Ishikawa (cell line): ENCODE measurements around the gene TRIM62.

Experiments used
- CEBPB ChIP-seq: IDR thresholded peaks from 2 replicates; pipeline ENCODE4 v1.6.1; 2012
- CREB1 ChIP-seq: IDR thresholded peaks from 2 replicates; pipeline ENCODE4 v1.6.1; 2012; ENCODE audit warnings: low read depth
- EGR1 ChIP-seq: IDR thresholded peaks from 2 replicates; pipeline ENCODE4 v1.6.1; 2012
- EP300 ChIP-seq: IDR thresholded peaks from 2 replicates; pipeline ENCODE4 v1.6.1; 2012; ENCODE audit warnings: borderline replicate concordance
- FOXM1 ChIP-seq: IDR thresholded peaks from 2 replicates; pipeline ENCODE4 v1.6.1; 2012; ENCODE audit warnings: low read depth, borderline replicate concordance
- MAX ChIP-seq: IDR thresholded peaks from 2 replicates; pipeline ENCODE4 v1.6.1; 2012
- NFIC ChIP-seq: IDR thresholded peaks from 2 replicates; pipeline ENCODE4 v1.6.1; 2012
- RAD21 ChIP-seq: IDR thresholded peaks from 2 replicates; pipeline ENCODE4 v1.6.1; 2012; ENCODE audit warnings: low read depth
- TAF1 ChIP-seq: IDR thresholded peaks from 2 replicates; pipeline ENCODE4 v1.6.1; 2012; ENCODE audit warnings: low read depth, mild to moderate bottlenecking
- TCF12 ChIP-seq: IDR thresholded peaks from 2 replicates; pipeline ENCODE4 v1.6.1; 2012; ENCODE audit warnings: low read depth
- TEAD4 ChIP-seq: IDR thresholded peaks from 2 replicates; pipeline ENCODE4 v1.6.1; 2012
- YY1 ChIP-seq: IDR thresholded peaks from 2 replicates; pipeline ENCODE4 v1.6.1; 2012; ENCODE audit warnings: low read depth
- ZBTB7A ChIP-seq: IDR thresholded peaks from 2 replicates; pipeline ENCODE4 v1.6.1; 2012; ENCODE audit warnings: low read depth
- TF ChIP-seq, protein P1 (sequence below): IDR thresholded peaks from 2 replicates; pipeline ENCODE4 v1.6.1; 2012; ENCODE audit warnings: low read depth, mild to moderate bottlenecking
- TF ChIP-seq, protein P2 (sequence below): IDR thresholded peaks from 2 replicates; pipeline ENCODE4 v1.6.1; 2012

Gene TRIM62

GRCh38 chr1:33169290-33170055, 12.4 kb downstream of the TRIM62 start:
- TF ChIP-seq TCF12 (no peak), TAF1 (no peak), RAD21 (no peak), ZBTB7A (no peak), CREB1 (no peak)

DNA sequence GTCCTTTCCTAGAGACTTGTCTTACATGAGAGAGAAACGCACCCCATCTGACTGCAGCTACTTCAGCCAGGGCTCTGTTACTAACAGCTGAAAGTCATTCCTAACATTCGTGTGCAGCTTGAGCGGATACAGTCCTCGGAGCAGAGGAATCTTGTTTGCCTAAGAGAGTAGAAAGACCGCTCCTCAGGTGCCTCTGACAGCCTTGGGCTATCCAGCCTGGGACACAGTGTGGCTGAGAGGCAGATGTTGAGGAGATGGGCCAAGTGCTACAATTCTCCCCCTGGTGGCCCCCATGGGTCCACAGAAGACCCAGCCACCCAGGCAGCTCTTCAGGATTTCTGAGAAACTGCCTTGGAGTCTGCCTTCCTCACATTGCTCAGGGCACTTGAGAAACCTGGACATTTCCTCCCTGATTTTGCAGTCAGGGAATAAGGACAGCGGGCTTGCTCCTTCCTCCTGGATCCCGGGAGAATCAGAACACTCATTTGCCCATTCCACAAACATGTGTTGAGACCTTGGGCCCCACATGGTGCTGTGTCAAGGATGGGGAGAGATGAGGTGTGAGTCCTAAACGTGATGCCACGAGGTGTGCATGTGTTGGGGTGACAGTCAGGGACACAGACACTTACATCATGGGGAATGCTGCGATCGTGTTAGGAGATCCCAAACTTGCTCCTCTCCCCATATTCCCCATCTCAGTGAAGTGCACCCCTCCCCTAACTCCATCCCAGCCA, 13.1 kb downstream of the TRIM62 start:
- no peak for TF ChIP-seq NFIC
- no peak for TF ChIP-seq TEAD4
- TF ChIP-seq, protein P1, sequence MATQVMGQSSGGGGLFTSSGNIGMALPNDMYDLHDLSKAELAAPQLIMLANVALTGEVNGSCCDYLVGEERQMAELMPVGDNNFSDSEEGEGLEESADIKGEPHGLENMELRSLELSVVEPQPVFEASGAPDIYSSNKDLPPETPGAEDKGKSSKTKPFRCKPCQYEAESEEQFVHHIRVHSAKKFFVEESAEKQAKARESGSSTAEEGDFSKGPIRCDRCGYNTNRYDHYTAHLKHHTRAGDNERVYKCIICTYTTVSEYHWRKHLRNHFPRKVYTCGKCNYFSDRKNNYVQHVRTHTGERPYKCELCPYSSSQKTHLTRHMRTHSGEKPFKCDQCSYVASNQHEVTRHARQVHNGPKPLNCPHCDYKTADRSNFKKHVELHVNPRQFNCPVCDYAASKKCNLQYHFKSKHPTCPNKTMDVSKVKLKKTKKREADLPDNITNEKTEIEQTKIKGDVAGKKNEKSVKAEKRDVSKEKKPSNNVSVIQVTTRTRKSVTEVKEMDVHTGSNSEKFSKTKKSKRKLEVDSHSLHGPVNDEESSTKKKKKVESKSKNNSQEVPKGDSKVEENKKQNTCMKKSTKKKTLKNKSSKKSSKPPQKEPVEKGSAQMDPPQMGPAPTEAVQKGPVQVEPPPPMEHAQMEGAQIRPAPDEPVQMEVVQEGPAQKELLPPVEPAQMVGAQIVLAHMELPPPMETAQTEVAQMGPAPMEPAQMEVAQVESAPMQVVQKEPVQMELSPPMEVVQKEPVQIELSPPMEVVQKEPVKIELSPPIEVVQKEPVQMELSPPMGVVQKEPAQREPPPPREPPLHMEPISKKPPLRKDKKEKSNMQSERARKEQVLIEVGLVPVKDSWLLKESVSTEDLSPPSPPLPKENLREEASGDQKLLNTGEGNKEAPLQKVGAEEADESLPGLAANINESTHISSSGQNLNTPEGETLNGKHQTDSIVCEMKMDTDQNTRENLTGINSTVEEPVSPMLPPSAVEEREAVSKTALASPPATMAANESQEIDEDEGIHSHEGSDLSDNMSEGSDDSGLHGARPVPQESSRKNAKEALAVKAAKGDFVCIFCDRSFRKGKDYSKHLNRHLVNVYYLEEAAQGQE, result no peak
- no peak for TF ChIP-seq FOXM1
- no peak for TF ChIP-seq EGR1
- TF ChIP-seq CEBPB, result no peak
- TF ChIP-seq YY1, result no peak
- TF ChIP-seq CREB1, result no peak

DNA sequence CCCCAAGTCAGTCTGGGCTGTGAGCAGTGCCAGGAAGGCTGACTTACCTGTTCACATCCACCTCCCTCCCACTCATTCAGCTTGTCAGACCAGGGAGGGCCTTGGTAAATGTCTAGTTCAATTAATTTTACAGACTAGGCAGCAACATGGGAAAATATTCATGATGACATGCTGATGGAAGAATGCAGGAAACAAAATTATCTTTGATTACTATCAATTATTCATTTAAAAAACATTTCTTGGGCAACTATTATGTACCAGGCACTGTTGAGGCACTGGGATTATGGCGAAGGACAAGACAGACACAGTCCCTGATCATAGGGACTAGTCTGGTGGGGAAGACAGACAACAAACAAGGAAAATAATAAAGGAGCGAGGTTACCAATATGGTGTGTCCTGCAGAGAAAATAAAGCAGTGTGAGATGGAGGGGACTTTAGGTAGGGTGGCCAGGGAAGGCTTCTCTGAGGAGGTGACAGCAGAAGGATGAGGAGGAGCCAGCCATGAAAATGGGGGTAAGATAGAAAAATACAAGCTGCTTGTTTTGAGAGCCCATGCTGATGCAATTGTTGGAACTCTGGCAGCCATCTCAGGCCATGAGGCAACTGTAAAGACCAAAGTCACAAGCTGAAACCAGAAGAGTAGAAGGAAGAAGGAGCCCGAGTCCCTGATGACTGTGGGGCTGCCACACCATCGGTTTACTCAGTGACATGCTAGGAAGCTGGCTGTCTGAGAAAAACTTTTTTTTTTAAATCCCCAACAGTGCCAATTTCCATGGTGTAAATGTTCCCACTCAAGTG, 14.0 kb downstream of the TRIM62 start:
- TF ChIP-seq EGR1 (no peak), RAD21 (no peak), NFIC (no peak), TCF12 (no peak), TEAD4 (no peak), FOXM1 (no peak), CREB1 (no peak), YY1 (no peak), ZBTB7A (no peak), CEBPB (no peak), TAF1 (no peak)
- TF ChIP-seq, protein P2, sequence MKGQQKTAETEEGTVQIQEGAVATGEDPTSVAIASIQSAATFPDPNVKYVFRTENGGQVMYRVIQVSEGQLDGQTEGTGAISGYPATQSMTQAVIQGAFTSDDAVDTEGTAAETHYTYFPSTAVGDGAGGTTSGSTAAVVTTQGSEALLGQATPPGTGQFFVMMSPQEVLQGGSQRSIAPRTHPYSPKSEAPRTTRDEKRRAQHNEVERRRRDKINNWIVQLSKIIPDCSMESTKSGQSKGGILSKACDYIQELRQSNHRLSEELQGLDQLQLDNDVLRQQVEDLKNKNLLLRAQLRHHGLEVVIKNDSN, result no peak

GRCh38 chr1:33165809-33166208, 16.0 kb downstream of the TRIM62 start:
- TF ChIP-seq, protein P2, result no peak

DNA sequence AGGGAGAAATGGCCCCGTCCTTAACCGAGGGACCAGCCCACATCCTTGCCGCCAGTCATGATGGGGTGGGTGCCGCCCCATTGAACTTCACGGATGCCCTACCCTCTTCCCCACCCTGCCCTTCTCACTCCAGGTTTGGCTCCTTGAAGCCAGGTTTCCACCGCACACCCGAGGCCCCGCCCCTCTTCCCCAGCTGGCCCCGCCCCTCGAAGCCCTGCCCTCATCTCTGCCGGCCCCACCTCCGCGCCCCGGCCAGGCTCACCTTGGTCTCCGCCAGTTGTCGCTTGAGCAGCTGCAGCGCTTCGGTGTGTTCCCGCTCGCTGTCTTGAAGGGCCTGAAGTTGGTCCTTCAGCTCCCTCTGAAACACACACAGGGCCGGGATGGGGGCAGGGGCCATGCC, 16.6 kb downstream of the TRIM62 start:
- no peak for TF ChIP-seq TCF12
- no peak for TF ChIP-seq TAF1
- TF ChIP-seq NFIC, result no peak
- TF ChIP-seq, protein P2, result no peak
- no peak for TF ChIP-seq YY1
- no peak for TF ChIP-seq TEAD4
- TF ChIP-seq ZBTB7A, result no peak
- TF ChIP-seq MAX, result no peak
- no peak for TF ChIP-seq EGR1
- no peak for TF ChIP-seq EP300
- no peak for TF ChIP-seq CEBPB

DNA sequence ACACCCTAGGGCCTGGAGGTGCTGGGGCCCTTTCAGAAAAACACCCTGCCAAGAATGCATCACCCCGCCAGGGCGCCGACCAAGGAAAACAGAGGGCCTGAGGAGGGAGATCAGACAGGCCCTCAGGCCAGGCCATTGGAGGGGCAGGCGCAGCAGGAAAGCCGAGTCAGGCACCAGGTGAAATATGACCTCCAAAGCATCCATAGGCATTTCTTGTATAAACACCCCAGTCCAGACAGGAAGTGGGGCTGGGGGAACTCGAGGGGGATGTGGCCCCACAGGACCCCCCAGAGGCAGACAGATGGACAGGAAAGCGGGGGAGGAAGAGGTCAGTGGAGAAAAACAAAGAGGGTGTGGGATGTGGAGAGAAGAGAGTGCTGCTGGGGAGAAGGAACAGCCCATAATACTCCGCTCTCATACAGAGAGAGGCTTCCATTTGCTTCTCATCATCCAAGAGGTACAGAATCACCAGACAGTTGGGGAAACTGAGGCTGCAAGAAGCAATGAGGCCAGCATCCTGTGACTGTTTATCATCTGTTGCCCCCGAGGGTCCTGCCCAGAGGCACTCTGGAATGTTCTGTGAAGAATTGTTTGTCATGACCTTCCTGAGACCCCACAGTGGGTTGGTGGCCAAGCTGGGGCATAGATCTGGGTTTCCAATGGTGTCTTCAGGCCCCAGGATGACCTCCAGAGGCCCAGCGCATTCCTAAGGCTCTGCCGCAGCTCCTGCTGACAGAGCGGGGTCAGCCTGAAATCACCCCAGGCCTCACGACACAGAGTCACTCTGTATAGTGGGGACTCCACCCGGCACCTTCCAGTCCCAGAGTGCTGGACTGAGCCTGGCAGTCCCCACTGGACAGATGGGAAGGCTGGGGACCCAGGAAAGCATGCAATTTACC, 18.0 kb downstream of the TRIM62 start:
- TF ChIP-seq TCF12 (no peak), YY1 (no peak), TAF1 (no peak), CREB1 (no peak), NFIC (no peak)
